ENCODE results near the gene ZPR1. TPM values are rescaled to one million over a fixed set of nuclear protein-coding genes. Genes with fewer than 3 reads are reported as not detected.

ZPR1 gene
- total RNA-seq, 2 experiments from 2014 or later: 117 to 118 TPM

DNA sequence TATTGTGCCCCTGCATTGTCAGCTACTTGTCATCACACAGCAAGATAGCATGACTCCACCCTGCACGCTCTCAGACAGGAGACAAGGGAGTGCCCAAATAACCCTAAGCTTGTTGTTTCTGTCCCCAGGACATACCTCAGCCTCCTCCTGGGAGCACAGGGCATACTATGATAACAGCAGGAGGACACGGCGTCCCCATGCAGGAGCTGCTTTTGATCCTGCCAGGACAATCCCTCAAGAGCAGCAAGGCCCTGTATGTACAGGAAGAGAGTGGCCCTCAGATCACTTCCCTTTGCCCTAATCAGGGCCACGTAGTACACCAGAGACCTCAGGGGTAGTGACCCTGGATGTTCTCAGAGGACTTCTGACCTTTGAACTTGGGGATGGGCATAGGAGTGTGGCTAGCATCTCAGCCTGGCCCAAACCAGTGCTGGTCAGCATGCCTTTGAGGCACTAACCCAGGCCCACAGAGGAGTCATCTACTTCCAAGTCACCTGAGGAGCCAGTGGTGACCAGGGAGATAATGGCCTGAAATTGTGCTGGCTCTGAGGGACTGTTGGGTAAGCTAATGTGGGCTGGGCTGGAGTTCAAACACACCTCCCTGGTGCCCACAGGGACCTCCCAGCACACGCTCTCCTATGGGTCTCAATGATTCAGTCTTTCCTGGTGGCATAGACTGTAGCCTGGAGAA lies 26.1 kb upstream of the ZPR1 start:
- H3K9me3 ChIP-seq (ENCODE audit: control insufficient read depth in 1 of 2, insufficient read depth in 1 of 2, low read length in 2 of 2): no peaks in the 10 kb centered on the region
- no peaks in the 10 kb centered on the region for H3K27me3 Mint-ChIP-seq
- H3K27ac Mint-ChIP-seq: no peak overlapping the region
- ChIA-PET POLR2A (no interaction called here), CTCF (interaction anchor here (1.0 kb wide), 1 partner anchor 23 kb away, joined by 3 read pairs; the partner anchor contains the start of gene APOA5)
- H3K36me3 Mint-ChIP-seq (ENCODE audit: low read depth): no peaks in the 10 kb centered on the region
- intact Hi-C loops (cut with DNase I, micrococcal nuclease): no loop called here
- ATAC-seq (ENCODE audit: poor library complexity) (no peak), DNase-seq (no peak)
- no peaks in the 10 kb centered on the region for H3K4me1 ChIP-seq (ENCODE audit: insufficient read depth, low read length)
- H3K27ac ChIP-seq (ENCODE audit: low read depth in 1 of 2, low read length in 2 of 2): no peak overlapping the region
- no peaks in the 10 kb centered on the region for H3K36me3 ChIP-seq (ENCODE audit: insufficient read depth, low read length)
- H3K9me3 Mint-ChIP-seq: no peaks in the 10 kb centered on the region
- no peak overlapping the region for H3K4me3 Mint-ChIP-seq
- no peaks in the 10 kb centered on the region for H3K4me1 Mint-ChIP-seq (ENCODE audit: low read depth)
- H3K4me3 ChIP-seq (ENCODE audit: low read length): no peak overlapping the region
- TF ChIP-seq, protein P1, sequence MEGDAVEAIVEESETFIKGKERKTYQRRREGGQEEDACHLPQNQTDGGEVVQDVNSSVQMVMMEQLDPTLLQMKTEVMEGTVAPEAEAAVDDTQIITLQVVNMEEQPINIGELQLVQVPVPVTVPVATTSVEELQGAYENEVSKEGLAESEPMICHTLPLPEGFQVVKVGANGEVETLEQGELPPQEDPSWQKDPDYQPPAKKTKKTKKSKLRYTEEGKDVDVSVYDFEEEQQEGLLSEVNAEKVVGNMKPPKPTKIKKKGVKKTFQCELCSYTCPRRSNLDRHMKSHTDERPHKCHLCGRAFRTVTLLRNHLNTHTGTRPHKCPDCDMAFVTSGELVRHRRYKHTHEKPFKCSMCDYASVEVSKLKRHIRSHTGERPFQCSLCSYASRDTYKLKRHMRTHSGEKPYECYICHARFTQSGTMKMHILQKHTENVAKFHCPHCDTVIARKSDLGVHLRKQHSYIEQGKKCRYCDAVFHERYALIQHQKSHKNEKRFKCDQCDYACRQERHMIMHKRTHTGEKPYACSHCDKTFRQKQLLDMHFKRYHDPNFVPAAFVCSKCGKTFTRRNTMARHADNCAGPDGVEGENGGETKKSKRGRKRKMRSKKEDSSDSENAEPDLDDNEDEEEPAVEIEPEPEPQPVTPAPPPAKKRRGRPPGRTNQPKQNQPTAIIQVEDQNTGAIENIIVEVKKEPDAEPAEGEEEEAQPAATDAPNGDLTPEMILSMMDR (IDR thresholded peaks at IDR 0.05): no peak
- H3K27me3 ChIP-seq (ENCODE audit: control insufficient read depth in 1 of 2, insufficient read depth in 2 of 2, low read length in 2 of 2): no peaks in the 10 kb centered on the region

DNA sequence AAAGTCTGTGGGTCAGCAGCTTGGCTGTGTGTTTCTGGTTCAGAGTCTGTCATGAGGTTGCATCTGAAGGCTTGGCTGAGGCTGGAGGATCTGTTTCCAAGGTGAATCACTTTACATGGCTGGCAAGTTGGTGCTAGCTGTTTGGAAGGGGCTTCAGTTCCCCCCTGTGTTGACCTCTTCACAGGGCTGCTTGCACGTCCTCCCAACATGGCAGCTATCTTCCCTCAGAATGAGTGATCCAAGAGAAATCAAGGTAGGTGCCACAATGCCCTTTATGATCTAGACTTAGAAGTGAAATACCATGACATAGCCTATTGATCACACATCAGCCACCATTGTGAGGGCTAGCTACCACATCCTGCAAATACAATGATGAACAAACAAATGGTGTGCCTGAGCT lies 25.3 kb upstream of the ZPR1 start:
- TF ChIP-seq, protein P1 (IDR thresholded peaks at IDR 0.05): no peak
- Histone ChIP-seq H3K4me3 (ENCODE audit: low read length) (no peak overlapping the region), H3K36me3 (ENCODE audit: insufficient read depth, low read length) (no peaks in the 10 kb centered on the region), H3K27ac (ENCODE audit: low read depth in 1 of 2, low read length in 2 of 2) (no peak overlapping the region), H3K27me3 (ENCODE audit: control insufficient read depth in 1 of 2, insufficient read depth in 2 of 2, low read length in 2 of 2) (no peaks in the 10 kb centered on the region), H3K4me1 (ENCODE audit: insufficient read depth, low read length) (no peaks in the 10 kb centered on the region), H3K9me3 (ENCODE audit: control insufficient read depth in 1 of 2, insufficient read depth in 1 of 2, low read length in 2 of 2) (no peaks in the 10 kb centered on the region)
- intact Hi-C loops (cut with DNase I, micrococcal nuclease): no loop called here
- H3K36me3 Mint-ChIP-seq (ENCODE audit: low read depth): no peaks in the 10 kb centered on the region
- H3K9me3 Mint-ChIP-seq: no peaks in the 10 kb centered on the region
- no peaks in the 10 kb centered on the region for H3K27me3 Mint-ChIP-seq
- no peak overlapping the region for H3K4me3 Mint-ChIP-seq
- H3K4me1 Mint-ChIP-seq (ENCODE audit: low read depth): no peaks in the 10 kb centered on the region
- DNase-seq: no peak
- ChIA-PET CTCF (interaction anchor here (1.0 kb wide), 1 partner anchor 22 kb away, joined by 3 read pairs; the partner anchor contains the start of gene APOA5), POLR2A (no interaction called here)
- no peak for ATAC-seq (ENCODE audit: poor library complexity)
- H3K27ac Mint-ChIP-seq: no peak overlapping the region

DNA sequence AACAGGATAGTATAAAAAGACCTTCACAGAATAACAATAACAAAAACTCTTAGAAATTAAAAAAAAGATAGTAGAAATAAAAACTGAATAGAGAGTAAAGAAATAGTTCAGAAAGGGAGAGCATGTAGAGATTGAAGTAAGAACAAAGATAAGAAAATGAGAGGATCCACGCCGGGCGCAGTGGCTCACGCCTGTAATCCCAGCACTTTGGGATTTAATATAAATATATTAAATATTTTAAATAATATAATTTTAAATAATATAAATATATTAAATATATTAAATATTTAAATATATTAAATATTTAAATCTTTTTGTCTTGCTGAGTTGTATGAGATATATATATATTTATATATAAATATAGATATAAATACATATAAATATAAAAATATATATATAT lies 24.3 kb upstream of the ZPR1 start:
- no peaks in the 10 kb centered on the region for H3K9me3 Mint-ChIP-seq
- H3K27ac Mint-ChIP-seq: no peak overlapping the region
- Histone ChIP-seq H3K9me3 (ENCODE audit: control insufficient read depth in 1 of 2, insufficient read depth in 1 of 2, low read length in 2 of 2) (no peaks in the 10 kb centered on the region), H3K27ac (ENCODE audit: low read depth in 1 of 2, low read length in 2 of 2) (no peak overlapping the region), H3K4me1 (ENCODE audit: insufficient read depth, low read length) (no peaks in the 10 kb centered on the region), H3K27me3 (ENCODE audit: control insufficient read depth in 1 of 2, insufficient read depth in 2 of 2, low read length in 2 of 2) (no peaks in the 10 kb centered on the region), H3K36me3 (ENCODE audit: insufficient read depth, low read length) (no peaks in the 10 kb centered on the region), H3K4me3 (ENCODE audit: low read length) (no peak overlapping the region)
- DNase-seq: no peak
- H3K4me3 Mint-ChIP-seq: no peak overlapping the region
- no peaks in the 10 kb centered on the region for H3K36me3 Mint-ChIP-seq (ENCODE audit: low read depth)
- CTCF ChIA-PET: no interaction called here
- H3K27me3 Mint-ChIP-seq: peaks cover 6% of the 10 kb centered on the region
- ATAC-seq (ENCODE audit: poor library complexity): no peak
- H3K4me1 Mint-ChIP-seq (ENCODE audit: low read depth): no peaks in the 10 kb centered on the region
- POLR2A ChIA-PET: no interaction called here
- TF ChIP-seq, protein P1 (IDR thresholded peaks at IDR 0.05): no peak
- intact Hi-C loops (cut with DNase I, micrococcal nuclease): no loop called here
